Stimulated activated CD4-positive, alpha-beta T cell treated with anti-CD3 and anti-CD28 coated beads, Interleukin-1b, Interleukin-23, amount 100 ng/mL, for 48 hours (primary cell): ENCODE measurements around the gene WFS1.

ENCODE experiments used
- DNase-seq: peaks from one replicate; pipeline ENCODE4 v3.0.0-alpha.2; 2020

Gene WFS1, protein sequence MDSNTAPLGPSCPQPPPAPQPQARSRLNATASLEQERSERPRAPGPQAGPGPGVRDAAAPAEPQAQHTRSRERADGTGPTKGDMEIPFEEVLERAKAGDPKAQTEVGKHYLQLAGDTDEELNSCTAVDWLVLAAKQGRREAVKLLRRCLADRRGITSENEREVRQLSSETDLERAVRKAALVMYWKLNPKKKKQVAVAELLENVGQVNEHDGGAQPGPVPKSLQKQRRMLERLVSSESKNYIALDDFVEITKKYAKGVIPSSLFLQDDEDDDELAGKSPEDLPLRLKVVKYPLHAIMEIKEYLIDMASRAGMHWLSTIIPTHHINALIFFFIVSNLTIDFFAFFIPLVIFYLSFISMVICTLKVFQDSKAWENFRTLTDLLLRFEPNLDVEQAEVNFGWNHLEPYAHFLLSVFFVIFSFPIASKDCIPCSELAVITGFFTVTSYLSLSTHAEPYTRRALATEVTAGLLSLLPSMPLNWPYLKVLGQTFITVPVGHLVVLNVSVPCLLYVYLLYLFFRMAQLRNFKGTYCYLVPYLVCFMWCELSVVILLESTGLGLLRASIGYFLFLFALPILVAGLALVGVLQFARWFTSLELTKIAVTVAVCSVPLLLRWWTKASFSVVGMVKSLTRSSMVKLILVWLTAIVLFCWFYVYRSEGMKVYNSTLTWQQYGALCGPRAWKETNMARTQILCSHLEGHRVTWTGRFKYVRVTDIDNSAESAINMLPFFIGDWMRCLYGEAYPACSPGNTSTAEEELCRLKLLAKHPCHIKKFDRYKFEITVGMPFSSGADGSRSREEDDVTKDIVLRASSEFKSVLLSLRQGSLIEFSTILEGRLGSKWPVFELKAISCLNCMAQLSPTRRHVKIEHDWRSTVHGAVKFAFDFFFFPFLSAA

DNA sequence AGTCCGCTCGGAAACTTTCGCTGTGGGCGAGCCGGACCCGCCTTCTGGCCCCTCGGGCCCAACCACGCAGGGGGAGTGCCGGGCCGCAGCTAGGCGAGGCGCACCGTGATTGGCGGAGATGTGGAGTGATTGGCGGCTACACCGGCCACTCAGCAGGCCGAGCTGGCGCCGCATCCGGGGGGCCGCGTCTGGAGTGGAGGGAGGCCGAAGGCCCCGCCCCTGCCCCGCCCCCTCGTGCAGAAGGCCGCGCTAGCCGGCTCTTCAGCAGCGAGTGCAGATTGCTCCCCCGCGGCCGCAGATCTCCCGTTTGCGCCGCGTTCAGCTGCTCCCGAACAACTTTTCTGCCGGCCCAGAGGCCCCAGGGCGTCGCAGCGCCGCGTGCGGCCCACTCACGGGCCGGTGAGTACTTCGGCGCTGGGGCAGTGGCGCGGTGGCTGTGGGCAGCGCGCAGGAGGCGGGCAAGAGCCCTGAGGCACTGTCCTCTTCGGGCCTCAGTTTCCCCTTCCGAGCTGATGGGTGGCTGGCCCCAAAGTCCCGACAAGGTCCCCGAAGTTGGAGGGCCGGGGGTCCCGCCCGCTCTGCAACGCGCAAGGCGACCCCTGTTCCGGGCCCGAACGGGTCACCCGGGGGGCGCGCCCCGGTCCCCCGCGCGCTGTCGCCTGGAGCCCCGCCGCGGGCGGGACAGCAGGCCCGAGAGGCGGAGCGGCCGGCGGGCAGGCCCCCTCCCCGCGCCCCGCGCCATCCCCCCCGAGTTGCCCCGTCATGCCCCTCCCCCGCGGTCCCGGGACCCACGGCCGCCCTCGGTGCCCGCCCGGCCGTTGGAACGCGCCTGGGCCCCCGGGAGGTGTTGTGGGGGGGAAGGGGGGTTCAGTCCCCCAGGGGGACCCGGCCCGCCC, at the start of gene WFS1:
Gene WFS1, plus strand, starts transcription at position 235 of the 896 bp plus-strand sequence. CDS start 7,606 bp downstream, outside the sequence.
- peak; percentile 97 for DNase-seq

DNA sequence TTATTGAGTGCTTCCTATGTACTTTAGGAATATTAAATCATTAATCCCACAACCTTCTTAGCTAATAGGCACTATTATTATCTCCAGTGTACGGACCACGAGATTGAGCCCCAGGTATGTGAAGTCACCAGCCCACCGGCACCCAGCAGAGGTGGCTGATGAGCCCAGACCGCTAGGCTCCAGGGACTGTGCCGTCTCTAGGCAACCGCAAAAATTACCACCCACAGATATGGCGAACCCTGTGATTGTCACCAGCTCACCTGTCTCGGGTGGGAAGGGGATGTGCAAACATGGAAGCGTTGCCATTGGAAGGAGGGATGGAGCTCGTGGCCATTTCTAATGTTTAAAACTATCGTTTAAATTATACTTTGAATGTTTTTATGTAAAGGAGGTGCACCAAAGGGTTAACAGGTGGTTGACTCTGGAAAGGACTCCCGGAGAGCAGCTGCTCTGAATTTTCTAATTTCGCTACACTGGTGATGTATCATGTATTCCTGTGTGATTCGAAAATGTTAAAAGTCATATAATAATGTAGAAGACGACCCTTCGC, 48.3 kb upstream of the WFS1 start:
- no peak for DNase-seq

DNA sequence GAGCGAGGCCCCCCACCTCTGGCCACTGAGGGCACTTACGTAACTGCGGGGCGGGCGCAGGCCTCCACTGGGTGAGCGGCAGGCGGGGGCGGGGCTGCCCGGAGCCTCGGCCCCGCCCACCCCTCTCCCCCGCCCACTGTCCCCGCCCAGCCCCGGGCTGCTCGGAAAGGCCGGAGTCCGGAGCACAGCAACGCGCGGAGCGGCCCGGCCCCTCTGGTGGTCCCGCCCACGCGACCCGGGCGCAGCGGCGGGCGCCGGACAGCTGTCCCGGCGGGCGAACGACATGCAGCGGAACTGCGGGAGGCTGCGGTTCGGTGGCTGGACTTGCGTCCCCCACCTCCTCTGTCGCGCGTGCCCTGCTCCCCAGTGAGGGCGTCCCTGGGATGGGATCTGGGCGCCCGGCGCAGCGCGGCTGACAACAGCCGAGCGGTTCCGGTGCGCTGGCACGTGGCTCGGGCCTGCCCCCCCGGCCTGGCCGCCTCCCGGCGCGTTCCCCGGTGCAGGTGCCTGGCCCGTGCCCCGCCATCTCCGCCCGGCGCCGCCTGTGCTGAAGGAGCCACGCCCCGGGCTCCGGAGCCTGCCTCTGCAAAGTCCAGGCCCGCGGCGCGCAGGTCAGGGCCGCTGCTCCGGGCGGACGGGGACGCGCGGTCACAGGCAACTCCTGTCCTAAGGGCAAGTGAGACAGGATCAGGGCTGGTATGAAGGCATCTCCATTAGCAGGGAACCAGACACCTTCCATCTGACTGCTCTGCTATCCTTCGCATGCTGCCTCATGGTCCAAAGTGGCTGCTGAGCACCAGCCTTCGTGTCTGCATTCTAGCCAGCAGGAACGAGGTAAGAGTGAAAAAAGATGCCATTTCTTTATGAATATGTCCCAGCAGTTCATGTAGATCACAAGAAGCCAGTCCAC, 47.5 kb upstream of the WFS1 start:
- DNase-seq, result peak; percentile 11

DNA sequence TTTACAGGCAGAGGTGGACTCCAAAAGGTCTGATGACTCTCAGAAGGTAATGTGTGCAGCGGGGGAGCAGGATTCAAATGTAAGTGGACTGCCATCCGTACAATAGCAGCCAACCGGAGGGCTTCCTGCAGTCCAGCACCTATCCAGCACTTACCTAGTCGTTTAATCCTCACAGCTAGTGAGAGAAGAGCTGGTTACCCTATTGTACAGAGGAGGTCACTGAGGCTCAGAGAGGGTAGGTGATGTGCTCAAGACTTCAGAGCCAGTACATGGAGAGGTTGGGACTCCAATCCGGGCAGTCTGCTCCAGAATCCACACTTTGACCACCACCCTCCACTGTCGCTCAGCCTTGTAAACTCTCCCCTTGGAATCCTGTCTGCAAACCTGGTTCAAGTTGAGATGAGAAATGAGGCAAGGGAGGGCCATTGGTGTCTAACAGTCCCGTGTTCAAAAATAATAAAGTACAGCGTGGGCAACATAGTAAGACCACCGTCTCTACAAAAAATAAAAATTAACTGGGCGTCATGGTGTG, 46.8 kb upstream of the WFS1 start:
- no peak for DNase-seq

DNA sequence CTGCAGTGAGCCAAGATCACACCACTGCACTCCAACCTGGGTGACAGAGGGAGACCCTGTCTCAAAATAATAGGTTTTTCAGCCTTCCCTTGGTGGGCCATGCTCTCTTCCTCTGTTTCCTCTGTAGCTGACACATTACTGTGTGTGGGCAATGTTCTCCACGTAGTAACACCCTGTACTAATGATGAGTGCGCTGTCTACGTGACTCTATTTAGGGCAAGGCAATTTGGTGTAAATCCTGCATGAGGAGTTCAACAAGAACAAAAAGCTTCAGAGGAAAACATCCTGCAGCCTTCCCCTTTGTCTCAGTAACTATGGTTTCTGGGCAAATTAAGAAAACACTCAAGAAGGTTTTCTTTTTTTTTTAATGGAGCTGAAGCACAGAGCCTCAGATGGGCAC, 44.9 kb upstream of the WFS1 start:
- no peak for DNase-seq

DNA sequence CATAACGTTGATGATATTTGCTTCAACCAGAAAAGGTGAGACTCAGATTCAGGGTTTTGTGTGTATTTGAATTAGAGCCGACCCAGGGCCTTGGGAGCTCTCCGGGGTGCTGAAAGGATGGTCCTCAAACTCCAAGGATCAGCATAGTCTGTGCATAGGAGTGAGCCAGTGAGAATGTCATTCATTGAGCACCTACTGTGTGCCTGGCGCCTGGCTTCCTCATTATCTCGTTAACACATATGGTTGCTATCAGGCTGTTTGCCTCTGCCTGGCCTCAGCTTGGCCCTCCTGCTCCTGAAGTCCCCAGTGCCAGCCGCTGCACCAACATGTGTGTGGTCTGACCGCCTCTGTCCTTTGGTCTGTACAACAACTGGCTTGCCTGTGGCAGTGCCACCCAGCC, 44.2 kb upstream of the WFS1 start:
- DNase-seq, result no peak

DNA sequence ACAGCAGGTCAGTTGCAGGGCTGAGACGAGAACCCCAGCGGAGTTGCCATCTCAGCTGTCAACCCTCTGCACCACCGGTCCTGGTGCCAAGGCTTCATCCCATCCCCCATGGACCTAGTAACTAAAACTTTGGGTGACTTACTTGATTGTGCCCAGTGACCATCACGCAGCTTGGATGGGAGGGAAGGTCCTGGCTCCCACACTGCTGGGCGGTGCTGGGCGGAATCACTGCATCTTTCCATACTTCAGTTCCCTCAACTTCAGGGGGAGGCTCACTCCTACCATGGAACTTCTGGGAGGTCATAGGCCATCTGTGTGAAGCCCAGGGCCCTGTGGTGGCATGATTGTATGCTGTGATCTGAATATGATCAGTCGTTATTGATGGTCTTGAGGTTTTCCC, 43.1 kb upstream of the WFS1 start:
- DNase-seq, result no peak

DNA sequence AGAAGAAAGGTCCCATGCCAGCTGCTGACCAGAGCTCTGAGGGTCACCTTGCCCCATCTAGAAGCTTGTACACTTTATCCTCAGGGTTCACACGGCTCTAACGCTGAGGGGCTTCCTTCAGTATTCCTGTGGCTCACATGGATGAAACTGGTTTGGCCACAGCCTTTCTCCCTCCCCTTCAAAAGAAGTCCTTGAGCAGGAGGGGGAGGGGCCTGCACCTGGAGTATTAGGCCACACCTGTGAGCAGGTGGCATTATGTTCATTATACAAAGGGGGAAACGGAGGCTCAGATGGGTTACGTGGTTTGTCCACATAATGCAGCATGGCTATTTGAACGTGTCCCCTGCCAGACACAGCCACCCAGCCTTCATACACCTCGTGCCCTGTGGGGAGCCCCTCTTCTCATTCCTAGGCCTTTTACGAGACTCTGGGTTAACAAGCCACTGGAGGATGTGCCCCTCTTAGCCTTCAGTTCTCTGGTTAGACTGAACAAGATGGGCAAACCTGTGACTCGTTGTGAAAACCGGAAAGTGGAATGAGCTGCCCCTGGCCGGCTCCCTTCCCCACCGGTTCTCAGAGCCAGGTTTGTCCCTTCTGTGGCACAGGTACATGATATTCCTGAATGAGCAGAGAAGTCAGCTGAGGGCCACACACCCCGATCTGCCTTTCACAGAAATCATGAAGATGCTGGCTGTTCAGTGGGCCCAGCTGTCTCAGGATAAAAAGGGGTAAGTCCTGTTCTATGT, 42.1 kb upstream of the WFS1 start:
- DNase-seq, result no peak

DNA sequence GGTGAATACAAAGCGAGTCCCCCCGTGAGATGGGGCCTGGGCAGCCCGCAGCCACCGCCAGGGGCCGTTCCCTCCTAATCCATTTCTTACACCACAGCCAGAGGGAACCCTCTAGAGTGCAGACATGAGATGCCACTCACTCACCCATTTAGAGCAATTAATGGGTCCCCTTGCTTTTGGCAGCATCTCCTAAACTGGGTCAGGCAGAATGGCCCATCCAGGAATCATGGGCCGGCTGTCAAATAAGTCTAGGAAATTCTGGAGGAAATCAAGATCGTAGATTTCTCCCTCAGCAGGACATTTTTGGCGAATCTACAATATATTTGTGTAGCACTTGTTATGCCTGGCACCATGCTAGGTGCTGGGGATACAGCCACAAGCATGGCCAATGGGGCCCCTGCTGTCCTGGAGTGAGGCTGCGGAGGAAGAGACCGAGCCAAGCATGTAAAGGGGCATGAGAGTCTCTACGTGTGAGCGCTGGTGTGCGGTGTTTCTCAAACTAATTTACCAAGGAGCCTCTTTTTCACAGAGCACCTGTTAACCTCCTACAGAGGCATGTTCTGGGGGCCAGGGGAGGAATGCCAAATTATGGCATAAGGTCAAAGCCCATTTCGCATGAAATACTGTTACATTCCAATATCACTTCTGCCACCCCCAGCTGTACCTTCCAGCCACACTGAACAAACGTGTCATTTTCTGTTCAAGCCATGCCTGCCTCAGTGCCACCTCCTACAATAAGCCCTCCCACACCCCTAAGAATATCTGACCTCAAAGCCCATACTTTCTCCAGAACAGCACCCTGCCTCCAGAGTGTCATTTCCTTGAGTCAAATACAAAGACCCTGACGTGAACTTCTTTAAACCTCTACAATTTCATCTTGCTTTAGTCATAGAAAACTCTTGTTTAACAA, 41.2 kb upstream of the WFS1 start:
- no peak for DNase-seq

DNA sequence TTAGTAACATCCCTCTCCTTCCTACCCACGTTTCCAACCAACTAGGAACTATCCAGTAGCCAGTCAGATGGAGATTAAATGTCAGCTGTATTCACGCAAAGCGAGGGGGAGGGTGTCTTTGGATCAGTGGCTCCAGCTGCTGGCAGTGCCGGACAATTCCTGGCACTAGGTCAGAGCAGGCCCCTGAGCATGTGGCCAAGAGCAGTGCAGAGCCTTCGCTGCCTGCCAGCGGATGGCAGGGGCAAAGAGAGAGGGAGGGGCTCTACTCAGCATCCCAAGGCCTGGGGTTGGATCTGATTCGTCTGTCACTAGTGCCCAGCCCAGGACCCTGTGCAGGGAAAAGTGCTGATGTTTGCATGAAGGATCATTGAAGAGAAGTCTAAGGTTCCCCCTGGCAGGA, 40.6 kb upstream of the WFS1 start:
- no peak for DNase-seq

DNA sequence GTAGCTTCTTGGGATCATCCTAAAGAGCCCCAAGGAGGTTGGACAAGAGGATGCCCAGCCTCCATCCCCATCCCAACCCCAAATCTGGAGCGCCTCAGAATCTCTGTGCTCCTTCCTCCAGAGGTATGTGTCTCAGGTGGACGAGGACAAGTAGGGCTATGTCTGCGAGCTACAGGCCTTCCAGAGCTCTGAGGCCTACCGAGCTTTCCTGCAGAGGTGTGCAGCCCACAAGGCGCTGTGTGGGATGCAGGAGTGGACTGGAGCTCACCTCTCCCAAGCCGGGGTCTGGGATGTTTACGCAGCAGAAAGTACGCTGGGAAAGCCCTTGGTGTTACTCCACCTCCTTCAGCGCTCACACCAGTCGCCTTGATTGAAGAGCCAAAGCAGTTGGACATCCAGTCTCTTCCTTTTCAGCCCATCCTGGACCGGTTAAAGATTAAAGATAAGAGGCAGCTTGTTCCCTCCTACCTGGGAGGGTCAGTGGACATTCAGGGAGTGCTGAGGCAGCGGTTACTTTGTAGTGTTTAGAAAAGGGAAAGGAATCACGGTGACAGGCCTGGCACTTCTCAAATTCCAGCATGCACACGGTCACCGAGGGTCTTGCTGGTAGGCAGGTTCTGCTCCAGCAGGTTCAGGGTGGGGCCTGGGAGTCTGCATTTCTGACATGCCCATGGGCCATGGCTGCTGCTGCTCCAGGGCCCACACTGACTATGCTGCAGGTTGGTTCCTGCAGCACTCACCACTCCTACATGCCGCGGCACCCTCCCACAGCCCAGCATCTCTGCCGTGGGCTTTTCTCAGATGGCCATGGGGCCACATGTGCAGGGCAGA, 39.8 kb upstream of the WFS1 start:
- no peak for DNase-seq

DNA sequence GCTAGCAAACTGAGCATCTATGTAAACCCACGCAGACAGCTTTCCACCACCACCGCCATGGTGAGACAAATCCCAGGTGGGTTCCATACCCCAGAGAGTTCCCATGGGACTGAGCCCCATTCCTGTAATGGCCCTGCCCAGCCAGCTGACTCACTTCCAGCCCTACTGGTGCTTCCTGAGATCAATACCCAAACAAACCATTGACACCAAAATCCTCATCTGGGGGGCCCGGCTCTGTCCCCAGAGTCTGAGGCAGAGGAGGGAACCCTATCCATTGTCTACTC, 39.2 kb upstream of the WFS1 start:
- DNase-seq, result no peak

DNA sequence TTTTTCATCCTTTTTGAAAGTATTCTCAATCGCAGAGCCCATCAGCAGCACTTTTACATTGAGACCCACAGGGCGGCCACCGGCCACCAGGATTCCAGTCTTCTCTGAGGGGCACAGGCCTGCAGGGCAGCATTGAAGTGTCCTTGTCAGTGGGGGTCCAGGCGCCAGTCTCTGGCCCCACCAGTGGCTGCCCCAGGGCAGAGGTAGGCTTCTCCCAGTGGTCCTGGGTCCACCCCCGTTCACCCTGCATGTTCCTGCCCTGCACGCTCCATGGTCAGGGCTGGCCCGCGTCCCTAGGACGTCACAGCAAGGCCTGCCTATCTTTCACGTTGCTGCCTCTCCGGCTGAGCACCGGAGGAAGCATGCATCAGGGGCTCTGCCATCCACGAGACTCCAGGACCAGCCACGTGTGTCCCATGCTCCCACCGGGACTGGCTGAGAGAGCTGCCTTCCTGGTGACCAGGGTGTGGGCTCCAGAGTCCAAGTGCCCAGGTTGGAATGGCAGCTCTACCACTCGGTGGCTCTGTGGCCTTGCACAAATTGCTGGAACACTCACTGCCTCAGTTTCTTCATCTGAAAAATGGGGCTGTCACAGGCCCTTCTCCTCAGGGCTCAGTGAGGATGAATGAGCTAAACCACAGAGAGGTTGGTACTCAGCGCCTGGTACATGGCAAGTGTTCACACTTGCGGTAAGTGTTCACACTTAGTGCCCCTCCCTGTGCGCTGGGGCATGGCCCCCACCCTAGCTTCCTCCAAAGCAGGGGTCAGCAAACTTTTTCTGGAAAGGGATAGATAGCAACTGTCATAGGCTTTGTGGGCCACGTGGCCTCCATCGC, 38.6 kb upstream of the WFS1 start:
- no peak for DNase-seq

DNA sequence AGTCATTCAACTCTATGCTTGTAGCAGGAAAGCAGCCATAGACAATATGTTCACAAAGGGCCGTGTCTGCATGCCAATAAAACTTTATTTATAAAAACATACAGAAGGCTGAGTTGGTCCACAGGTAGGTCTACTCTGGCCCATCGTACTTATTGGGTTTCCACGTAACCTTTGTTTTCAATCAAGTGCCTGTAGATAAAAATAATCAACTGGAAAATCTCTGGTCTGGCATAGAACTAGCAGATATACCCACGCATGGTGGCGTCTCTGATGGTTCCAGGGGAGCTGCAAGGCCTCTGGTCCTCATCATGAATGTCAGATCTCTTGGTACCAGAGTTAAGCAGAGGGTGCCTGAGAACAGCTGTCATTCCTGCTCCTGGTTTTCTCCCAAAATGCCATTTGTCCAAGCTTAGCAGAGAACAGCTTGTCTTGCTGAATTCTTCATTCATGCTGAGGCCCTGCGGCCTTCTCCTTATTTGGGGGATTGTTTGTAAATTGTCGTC, 37.9 kb upstream of the WFS1 start:
- DNase-seq, result no peak

DNA sequence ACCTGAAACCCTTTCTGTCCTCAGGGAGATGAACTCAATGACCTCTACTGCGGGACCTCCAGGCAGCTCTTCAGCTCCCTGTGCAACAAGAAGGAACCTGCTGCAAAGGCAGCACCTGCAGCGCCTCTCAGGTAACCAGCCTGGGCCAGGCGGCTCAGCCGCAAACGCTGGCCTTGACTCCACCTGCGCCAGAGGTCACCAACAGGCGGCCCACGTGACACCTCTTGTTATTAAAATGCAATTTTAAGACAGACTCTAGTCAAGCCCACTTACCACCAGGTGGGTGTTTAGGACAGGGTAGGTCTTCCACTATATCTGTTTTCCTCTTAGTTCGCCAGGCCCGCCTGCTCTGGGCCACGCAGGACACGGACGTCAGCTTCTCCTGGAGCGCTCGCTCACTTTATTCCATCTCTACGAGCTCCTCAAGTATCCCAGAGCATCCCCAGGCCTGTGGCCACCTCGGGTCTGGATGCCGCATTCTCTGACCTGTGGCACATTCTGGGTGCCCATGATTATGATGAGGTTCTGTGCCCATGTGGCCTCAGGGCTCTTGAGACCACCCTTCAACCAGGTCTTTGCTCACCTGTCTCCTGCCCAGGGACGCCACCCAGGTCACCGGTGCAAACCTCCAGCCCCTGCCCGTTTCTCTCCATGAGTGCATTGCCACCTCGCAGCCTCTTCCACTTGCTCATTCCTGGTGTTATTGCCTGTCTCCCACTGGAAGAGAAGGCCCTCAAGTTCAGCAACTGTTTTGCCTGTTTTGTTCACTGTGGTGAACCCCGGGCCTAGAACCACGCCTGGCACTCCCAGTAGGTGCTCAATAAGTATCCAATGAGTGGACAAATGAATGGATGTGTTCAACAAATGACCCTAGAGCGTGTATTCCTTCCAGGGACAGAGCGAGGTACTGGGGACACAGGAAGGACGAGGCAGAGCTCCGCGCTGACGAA, 36.5 kb upstream of the WFS1 start:
- DNase-seq, result no peak

DNA sequence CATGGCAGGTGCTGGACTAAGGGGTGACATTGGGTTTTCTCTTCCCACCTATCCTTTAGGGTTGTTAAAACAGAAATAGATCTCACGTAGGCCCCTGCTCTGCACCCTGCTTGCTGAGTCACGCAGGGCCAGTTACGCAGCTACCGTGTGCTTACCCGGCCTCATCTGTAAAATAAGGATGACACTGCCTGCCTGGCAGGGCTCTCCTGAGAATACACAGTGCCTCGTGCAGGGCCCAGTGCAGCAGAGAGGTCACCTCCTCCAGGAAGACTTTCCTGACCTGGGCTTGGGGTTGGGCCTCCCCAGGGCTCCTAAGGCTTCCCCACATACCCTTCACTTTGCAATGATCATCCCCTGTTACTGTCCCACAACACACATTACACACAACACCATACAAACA, 35.7 kb upstream of the WFS1 start:
- no peak for DNase-seq
